NCI-H774 (cell line): Measurements from ENCODE around the gene ARHGAP8.

ENCODE experiments used
- DNase-seq: peaks from one replicate; lab custom pipeline; 2025; lab: John Stamatoyannopoulos, UW

Gene ARHGAP8

GRCh38 chr22:44726439-44726838 lies 25.9 kb upstream of the ARHGAP8 start:
- DNase-seq = no peak

DNA sequence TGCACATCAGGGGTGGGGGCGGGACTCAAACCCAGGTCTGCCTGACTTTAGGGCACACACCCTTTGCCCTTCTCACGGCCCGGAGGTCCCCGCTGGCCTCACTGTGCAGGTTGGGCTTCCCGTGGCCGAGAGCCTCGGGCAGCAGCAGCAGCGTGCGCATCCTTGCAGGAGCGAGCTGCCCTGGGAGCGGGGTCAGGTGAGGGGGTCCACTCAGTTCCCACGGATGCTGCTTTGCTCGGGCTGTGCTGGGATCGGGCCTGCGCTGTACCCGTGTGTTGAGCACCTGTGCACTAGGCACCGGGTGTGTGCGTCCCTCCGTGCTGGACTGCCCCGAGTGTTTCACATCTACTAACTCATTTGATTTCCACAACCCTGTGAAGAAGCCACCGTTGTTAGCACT lies 25.2 kb upstream of the ARHGAP8 start:
- DNase-seq = no peak

DNA sequence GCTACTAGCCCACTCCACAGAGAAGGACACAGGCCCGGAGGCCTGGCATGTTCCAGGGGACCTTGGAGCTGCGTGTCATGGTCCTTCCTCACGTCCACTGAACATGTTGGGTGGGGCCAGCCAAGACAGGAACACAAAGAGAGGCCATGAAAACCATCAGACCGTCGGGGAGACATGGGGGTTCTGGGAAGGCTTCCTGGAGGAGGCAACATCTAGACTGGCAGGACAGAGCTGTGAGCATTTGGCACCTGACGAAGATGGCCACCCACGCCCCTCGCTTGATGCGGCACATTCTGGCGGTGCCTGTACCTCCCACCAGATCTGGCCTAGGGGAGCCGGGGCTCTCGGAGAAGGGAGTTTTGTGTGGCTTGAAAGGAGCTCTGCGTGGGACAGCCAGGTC lies 24.7 kb upstream of the ARHGAP8 start:
- DNase-seq = no peak

DNA sequence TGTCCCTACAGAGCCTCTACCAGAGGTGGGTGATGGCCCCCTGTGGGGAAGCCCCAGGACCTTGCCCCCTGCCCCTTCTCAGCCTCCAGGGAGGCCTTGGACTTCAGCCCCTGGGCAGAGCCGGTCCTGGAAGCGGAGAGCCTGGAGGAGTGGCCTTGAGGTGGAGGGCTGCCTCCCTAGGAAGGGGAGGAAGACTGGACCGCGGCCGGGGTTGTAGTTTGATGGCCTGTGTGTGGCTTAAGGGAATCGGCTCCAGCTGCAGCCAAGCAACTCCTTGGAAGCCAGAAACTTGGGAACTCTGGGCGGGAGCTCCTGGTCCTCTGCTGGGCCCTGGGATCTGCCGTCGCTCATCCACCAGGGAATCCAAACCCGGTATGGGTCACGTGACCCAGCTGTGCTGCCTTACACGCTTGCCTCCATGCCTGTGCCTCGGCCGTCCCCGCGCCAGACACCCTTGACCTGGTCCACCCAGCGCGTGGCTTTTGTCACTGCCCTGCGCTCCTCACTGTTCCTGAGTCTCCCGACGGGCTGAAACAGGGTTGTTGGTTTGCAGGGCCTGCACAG lies 23.5 kb upstream of the ARHGAP8 start:
- no peak for DNase-seq

- no peak for DNase-seq
Measured at GRCh38 chr22:44729391-44730021, 22.9 kb upstream of the ARHGAP8 start.

DNA sequence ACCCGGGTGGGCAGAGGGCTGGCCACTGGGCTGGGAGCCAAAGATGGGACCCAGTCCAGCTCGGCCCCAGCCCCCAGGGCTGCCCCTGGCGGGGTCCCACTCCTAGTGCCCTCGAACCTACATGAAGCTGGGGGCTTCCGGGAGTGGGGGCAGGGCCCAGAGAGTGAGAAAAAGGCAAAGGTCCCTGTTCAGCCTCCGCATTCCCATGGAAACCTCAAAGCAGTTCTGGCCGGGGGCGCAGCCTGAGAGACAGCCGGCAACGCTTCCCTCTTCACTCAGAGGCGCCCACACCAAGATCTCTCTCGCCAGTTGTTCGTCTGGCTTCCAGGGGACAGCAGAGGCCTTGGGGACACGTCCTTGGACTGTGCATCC lies 22.4 kb upstream of the ARHGAP8 start:
- no peak for DNase-seq

DNA sequence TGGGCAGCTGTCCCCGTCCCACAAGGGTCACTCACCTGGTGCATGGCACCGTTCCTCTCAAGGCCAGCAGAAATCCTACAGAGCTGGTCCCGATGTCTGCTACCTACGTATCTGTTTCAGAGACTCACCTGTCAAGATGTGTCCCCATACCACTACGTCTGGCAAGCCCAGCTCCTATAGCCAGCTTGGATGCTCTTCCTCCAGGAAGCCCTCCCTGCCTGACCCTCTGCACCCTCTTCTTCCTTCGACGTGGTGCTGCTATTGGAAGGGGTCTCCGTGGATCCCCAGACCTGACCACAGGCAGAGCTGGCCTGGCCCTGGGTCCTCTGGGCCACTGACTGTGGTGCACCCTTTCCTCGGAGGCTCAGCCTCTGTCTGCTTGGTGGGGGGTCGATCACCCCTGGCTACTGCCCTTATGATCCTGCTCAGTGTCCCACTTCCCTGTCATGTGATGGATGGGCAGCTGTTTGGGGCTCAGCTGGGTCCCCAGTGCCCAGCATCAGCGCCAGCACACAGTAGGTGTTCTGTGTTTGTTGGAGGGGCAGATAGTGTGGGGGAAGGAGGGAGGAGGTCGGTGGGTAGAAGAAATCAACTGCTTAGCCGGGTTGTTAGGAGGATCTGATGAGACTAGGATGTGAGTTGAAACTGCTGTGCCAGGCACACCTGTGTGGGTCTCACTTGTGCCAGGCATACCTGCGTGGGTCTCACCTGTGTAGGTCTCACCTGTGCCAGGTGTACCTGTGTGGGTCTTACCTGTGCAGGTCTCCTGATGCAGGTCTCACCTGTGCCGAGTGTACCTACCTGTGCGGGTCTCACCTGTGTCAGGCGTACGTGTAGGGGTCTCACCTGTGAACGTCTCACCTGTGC lies 21.7 kb upstream of the ARHGAP8 start:
- no peak for DNase-seq

- no peak for DNase-seq
Measured at GRCh38 chr22:44731357-44731970, 20.9 kb upstream of the ARHGAP8 start.

DNA sequence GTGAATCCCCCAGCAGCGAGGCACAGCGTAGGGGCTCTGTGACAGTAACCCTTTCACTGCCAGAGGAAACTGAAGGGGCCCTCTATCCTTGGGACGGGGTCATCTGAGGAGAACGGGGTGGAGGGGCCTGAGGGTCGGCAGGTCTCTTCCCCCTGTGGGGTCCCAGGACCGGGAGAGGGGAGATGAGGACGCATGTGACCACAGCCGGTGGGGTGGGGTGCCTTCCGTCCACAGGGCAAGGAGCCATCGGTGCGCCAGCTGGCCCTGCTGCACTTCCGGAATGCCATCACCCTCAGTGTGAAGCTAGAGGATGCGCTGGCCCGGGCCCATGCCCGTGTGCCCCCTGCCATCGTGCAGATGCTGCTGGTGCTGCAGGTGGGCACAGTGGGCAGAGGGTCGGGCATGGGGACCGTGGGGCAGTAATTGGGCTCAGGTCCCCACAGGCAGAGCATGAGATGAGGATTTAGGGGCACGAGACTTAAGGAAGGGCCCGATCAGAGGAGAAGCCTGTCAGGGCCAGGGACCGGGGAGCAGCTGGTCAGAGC lies 20.3 kb upstream of the ARHGAP8 start:
- no peak for DNase-seq

DNA sequence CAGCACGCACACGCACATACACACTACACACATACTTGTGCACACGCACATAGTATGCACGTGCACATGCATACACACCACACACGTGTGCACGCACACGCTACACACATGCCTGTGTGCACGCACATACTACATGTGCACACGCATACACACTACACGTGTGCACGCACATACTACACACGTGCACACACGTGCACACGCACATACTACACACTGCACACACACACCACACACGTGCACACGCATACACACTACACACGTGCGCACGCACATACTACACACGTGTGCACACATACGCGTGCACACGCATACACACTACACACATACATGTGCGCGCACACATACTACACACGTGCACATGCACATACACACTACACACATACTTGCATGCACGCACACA lies 19.7 kb upstream of the ARHGAP8 start:
- DNase-seq = no peak

GRCh38 chr22:44733426-44734106 lies 18.8 kb upstream of the ARHGAP8 start:
- DNase-seq = no peak

- DNase-seq = no peak
Measured at GRCh38 chr22:44734278-44734677, 18.1 kb upstream of the ARHGAP8 start.

GRCh38 chr22:44734801-44735517 lies 17.4 kb upstream of the ARHGAP8 start:
- no peak for DNase-seq

GRCh38 chr22:44735518-44736428 lies 16.6 kb upstream of the ARHGAP8 start:
- DNase-seq = no peak

GRCh38 chr22:44736581-44737405 lies 15.6 kb upstream of the ARHGAP8 start:
- no peak for DNase-seq

DNA sequence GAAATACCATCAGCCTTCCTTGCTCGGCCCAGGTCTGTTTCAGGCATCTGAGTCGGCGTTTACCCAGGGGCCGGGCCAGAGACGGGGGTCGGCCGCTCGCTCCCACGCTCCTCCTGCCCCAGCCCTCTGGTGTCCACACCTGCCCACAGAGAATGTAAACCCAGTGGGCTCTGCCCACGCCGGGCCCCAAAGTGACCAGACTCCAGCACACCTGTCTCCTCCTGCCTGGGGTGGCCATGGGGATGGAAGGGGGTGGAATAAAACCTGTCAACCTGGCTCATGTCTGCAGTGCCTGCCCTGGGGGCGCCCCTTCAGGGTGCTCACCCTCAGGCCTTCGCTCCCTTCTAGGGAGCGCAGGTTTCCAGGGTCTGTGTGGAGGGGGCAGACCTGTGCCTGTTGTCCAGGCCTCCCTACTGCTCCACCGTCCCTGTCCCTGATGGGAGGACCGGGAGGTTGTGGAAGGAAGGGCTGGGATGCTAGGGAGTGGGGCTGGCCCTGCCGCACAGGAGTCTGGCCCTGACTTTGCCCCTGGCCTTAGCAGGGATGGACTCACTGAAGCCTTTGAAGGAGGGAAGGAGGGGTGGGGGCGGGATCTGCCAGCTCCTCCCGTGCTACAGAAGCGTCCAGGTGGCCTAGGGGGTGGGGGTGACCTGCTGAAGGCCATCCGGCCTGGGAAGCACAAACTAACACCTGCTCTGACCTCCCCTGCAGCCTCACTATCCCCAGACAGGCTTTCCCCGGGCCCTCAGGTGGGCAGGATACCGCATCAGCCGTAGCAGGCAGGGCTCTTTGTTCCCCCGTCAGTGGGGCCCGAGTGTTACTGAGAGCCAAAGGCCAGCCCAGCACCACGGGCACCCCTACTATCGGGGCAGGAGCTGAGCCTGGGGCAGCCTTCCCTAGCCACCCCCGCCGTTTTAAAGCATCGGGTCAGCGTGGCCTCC lies 14.7 kb upstream of the ARHGAP8 start:
- no peak for DNase-seq

DNA sequence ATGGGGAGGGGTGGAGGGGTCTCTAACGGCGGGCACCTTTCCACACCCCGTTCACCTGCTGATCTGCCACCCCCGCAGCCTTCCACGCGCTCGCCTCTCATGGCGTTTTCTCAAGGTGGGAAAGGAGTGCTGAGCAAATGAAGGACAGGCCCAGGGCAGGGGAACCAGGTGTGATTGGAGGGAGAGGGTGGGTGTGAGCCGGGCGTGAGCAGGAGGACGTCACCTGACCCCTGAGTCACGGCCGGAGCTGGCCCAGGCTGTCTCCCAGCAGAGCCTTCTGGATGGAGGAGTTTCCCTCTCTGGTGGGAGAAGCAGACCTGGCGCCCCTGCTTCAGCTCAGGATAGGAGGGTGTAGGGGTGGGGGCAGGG lies 14.0 kb upstream of the ARHGAP8 start:
- DNase-seq = no peak

- DNase-seq = no peak
Measured at GRCh38 chr22:44739024-44739423, 13.4 kb upstream of the ARHGAP8 start.
